Right kidney (tissue), 1 donor: ENCODE results near the gene SPAG8.

Experiments
- DNase-seq: peaks from one replicate; pipeline ENCODE4 v3.0.0-alpha.2; 2016

Gene SPAG8

GRCh38 chr9:35840881-35841644, 29.0 kb upstream of the SPAG8 start:
- DNase-seq = no peak

GRCh38 chr9:35839926-35840325, 27.9 kb upstream of the SPAG8 start:
- no peak for DNase-seq

GRCh38 chr9:35836595-35836994, 24.5 kb upstream of the SPAG8 start:
- no peak for DNase-seq

GRCh38 chr9:35835766-35836165, 23.7 kb upstream of the SPAG8 start:
- no peak for DNase-seq

GRCh38 chr9:35835216-35835632, 23.2 kb upstream of the SPAG8 start:
- no peak for DNase-seq

- DNase-seq = no peak
Measured at GRCh38 chr9:35834260-35835215, 22.5 kb upstream of the SPAG8 start.

- DNase-seq = no peak
Measured at GRCh38 chr9:35832814-35833213, 20.8 kb upstream of the SPAG8 start.

GRCh38 chr9:35831040-35831439, 19.0 kb upstream of the SPAG8 start:
- DNase-seq = no peak

GRCh38 chr9:35829764-35830096, 17.7 kb upstream of the SPAG8 start:
- peak; percentile 66 for DNase-seq

GRCh38 chr9:35829084-35829763, 17.2 kb upstream of the SPAG8 start, which contains the start of gene TMEM8B:
Gene TMEM8B (plus strand): TSS chr9:35829228. CDS start chr9:35829448, 220 bp downstream.
- peak; percentile 83 for DNase-seq

GRCh38 chr9:35828716-35829083, 16.6 kb upstream of the SPAG8 start, which contains the start of gene FAM221B:
Gene FAM221B (minus strand): TSS chr9:35828732. CDS start chr9:35826161, 2,571 bp downstream.
- peak; percentile 83 for DNase-seq

- no peak for DNase-seq
Measured at GRCh38 chr9:35827486-35827885, 15.4 kb upstream of the SPAG8 start.

- peak; percentile 68 for DNase-seq
Measured at GRCh38 chr9:35826071-35826701, 14.1 kb upstream of the SPAG8 start.

GRCh38 chr9:35822926-35823325, 10.9 kb upstream of the SPAG8 start:
- no peak for DNase-seq

- DNase-seq = no peak
Measured at GRCh38 chr9:35820076-35820475, 8.0 kb upstream of the SPAG8 start.

GRCh38 chr9:35818341-35818740, 6.3 kb upstream of the SPAG8 start:
- DNase-seq = no peak

GRCh38 chr9:35816708-35817107, 4.6 kb upstream of the SPAG8 start:
- no peak for DNase-seq

GRCh38 chr9:35814841-35815543, 2.9 kb upstream of the SPAG8 start, which contains the start of gene HINT2:
Gene HINT2 (minus strand): TSS chr9:35815042. CDS start chr9:35814979, 63 bp downstream.
- peak; percentile 92 for DNase-seq

GRCh38 chr9:35814106-35814840, 2.2 kb upstream of the SPAG8 start:
- DNase-seq = peak; percentile 90

- DNase-seq = no peak
Measured at GRCh38 chr9:35813434-35814105, 1.5 kb upstream of the SPAG8 start.
